NT2/D1 (cell line): ENCODE measurements around the gene HS2ST1.
A peak's percentile ranks its signal among the peaks of the same experiment; 100 is the strongest.

ENCODE experiments used
- DNase-seq: peaks from one replicate; pipeline ENCODE4 v3.0.0-alpha.2; 2011; ENCODE audit warnings: low read depth, low spot score
- H3K27me3 ChIP-seq: 2 replicates; pipeline ENCODE4 v1.6.0; 2011; ENCODE audit warnings: mild to moderate bottlenecking; ENCODE audit not compliant: insufficient read length, insufficient read depth
- H3K36me3 ChIP-seq: 2 replicates; pipeline ENCODE4 v1.6.1; 2011; ENCODE audit warnings: mild to moderate bottlenecking, low read length, mixed read lengths; ENCODE audit not compliant: insufficient read depth, insufficient read length
- H3K4me1 ChIP-seq: 2 replicates; pipeline ENCODE4 v1.5.1; 2011; ENCODE audit not compliant: insufficient read depth, insufficient read length
- H3K4me3 ChIP-seq: 2 replicates; pipeline ENCODE4 v1.5.1; 2011; ENCODE audit warnings: low read depth; ENCODE audit not compliant: insufficient read length
- H3K9ac ChIP-seq: 2 replicates; pipeline ENCODE4 v1.6.0; 2011; ENCODE audit warnings: low read depth; ENCODE audit not compliant: insufficient read length
- H3K9me3 ChIP-seq: 2 replicates; pipeline ENCODE4 v1.5.1; 2011; ENCODE audit warnings: mild to moderate bottlenecking, low read length; ENCODE audit not compliant: insufficient read depth
- SUZ12 ChIP-seq: IDR thresholded peaks from 2 replicates; pipeline ENCODE4 v1.6.1; 2011; ENCODE audit not compliant: insufficient read length, insufficient read depth; ENCODE audit errors: extremely low read depth
- YY1 ChIP-seq: IDR thresholded peaks from 2 replicates; pipeline ENCODE4 v1.6.1; 2011; ENCODE audit not compliant: insufficient read length, insufficient read depth
- ZNF274 ChIP-seq: IDR thresholded peaks from 2 replicates; pipeline ENCODE4 v1.6.1; 2011; ENCODE audit warnings: mild to moderate bottlenecking, low read depth, low read length

The HS2ST1 gene

DNA sequence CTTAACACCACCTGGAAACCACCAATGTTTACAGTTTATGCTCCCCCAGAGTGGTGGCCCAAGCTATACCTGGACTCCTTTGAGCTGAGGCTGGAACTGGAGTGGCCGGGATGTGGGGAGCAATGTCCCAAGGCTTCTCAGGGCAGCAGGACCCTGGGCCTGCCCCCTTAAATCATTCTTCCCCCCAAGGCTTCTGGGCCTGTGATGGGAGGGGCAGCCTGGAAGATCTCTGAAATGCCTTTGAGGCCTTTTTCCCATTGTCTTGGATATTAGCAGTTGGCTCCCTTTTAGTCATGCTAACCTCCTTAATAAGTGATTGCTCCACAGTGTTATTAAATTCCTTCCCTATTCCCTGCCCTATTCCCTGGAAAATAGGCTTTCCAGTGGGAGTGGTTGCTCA is 185.8 kb downstream of the HS2ST1 start:
- Histone ChIP-seq H3K9me3 (0 out of 2 replicates have a peak, but pooled peaks cover 11% of the 10 kb centered on the region), H3K4me1 (no peaks in the 10 kb centered on the region), H3K9ac (no peak overlapping the region), H3K27me3 (no peaks in the 10 kb centered on the region), H3K4me3 (no peak overlapping the region), H3K36me3 (no peaks in the 10 kb centered on the region)
- no peak for TF ChIP-seq SUZ12
- no peak for TF ChIP-seq YY1
- TF ChIP-seq ZNF274: no peak
- DNase-seq: peak; percentile 70

DNA sequence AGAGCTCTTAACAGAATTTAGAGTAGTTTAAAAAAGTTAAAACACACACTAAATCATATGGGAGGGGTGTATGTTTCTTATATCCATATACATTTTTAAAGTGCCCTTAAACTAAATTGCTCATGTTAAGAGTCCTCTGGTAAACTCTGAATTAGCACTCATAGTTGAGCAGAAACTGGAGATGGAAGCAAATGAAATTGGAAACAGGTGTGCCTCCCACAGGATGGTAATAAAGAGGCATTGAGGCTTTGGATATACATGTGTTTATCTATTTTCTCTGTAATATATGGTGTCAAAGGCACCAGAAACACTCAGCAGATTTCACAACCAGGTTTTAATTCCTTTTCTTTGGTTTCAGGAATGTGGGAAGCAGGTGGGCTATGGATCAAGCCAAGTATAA is 188.6 kb downstream of the HS2ST1 start:
- no peaks in the 10 kb centered on the region for H3K36me3 ChIP-seq
- TF ChIP-seq ZNF274 (no peak), YY1 (no peak), SUZ12 (no peak)

DNA sequence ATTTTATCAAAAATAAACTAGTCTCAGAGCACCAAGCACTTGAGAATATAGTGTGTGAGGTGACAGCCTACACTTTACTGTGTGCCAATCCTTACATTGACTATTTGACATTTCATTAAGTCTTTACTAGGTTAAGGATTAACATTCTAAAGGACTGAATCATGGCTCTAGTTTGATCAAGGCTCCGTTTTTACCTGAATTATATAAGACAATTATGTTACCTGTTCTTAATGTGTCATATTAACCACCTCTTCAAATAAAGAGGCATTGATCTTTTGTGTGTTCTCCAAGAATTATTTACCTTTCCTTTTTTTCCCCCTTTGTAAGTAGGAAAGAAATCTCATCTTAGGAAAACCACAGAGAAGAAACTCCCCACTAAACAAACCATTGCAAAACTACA is 189.7 kb downstream of the HS2ST1 start:
- no peak for TF ChIP-seq ZNF274
- no peak for TF ChIP-seq SUZ12
- no peak for TF ChIP-seq YY1
- Histone ChIP-seq H3K27me3 (no peaks in the 10 kb centered on the region), H3K36me3 (no peaks in the 10 kb centered on the region), H3K4me3 (no peak overlapping the region), H3K9me3 (0 out of 2 replicates have a peak, but pooled peaks cover 10% of the 10 kb centered on the region), H3K4me1 (no peaks in the 10 kb centered on the region), H3K9ac (no peak overlapping the region)
- no peak for DNase-seq

More for the DNA sequence above, 188.6 kb downstream of the HS2ST1 start:
- H3K4me3 ChIP-seq: no peak overlapping the region
- DNase-seq: no peak
- no peaks in the 10 kb centered on the region for H3K27me3 ChIP-seq
- H3K4me1 ChIP-seq: no peaks in the 10 kb centered on the region
- no peak overlapping the region for H3K9ac ChIP-seq
- 0 out of 2 replicates have a peak, but pooled peaks cover 11% of the 10 kb centered on the region for H3K9me3 ChIP-seq

DNA sequence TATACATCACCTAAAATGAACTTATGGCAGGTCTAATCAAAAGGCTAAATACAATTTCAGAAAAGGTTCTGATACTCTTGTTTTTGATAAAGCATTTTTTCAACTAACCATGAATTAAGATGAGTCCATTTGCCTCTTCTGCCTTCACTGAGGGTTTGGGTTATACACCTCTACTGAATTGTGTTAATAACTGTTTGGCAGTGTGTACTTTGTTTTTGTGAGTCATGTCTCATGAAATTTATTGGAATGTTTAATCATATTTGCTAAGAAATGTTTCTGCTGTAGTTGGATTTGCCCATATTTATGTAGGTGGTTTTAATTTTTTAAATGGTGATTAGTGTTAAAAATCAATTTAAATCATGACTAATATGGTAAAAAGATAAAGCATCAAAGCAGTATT is 190.5 kb downstream of the HS2ST1 start:
- H3K27me3 ChIP-seq: no peaks in the 10 kb centered on the region
- no peaks in the 10 kb centered on the region for H3K4me1 ChIP-seq
- no peak overlapping the region for H3K9ac ChIP-seq
- H3K4me3 ChIP-seq: no peak overlapping the region
- H3K36me3 ChIP-seq: no peaks in the 10 kb centered on the region
- no peak for TF ChIP-seq ZNF274
- TF ChIP-seq YY1: no peak
- no peak for TF ChIP-seq SUZ12
- 0 out of 2 replicates have a peak, but pooled peaks cover 7% of the 10 kb centered on the region for H3K9me3 ChIP-seq
- DNase-seq: no peak

DNA sequence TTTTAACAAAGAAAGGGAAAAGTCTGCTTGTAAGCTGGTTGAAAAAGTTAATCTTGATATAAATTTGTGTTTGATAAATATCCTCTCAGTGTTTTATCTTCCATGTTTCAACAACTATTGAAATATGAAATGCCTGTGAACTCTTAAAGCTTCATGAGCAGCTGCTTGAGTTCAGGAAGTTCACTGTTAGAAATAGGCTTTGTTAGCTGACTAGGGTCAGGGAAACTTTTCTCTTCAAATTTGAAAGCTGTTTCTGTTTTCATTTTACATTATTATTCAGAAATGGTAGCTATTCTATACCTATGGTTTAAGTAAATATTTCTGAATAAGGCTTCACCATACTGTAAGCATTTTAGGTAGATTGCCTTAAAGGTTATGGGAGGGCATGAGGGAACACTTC is 191.7 kb downstream of the HS2ST1 start:
- Histone ChIP-seq H3K36me3 (no peaks in the 10 kb centered on the region), H3K4me3 (no peak overlapping the region), H3K27me3 (no peaks in the 10 kb centered on the region), H3K9ac (no peak overlapping the region), H3K4me1 (no peaks in the 10 kb centered on the region), H3K9me3 (0 out of 2 replicates have a peak, but pooled peaks cover 7% of the 10 kb centered on the region)
- DNase-seq: no peak
- no peak for TF ChIP-seq SUZ12
- no peak for TF ChIP-seq ZNF274
- TF ChIP-seq YY1: no peak

DNA sequence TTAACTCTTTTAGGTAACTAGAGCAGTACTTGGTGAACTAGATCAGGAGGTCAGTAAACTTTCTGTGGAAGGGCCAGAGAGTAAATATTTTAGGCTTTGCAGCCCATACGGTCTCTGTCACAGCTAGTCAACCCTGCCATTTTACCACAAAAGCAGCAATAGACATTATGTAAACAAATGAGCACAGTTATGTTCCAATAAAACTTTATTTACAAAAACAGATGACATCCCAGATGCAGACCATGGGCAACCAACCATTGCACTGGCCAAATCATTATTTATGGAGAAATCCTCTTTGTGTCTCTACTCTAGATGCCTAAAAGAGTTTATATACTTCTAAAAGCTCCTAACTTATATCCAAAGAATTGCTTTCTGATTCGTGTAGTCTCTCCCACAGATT is 192.4 kb downstream of the HS2ST1 start:
- Histone ChIP-seq H3K9ac (no peak overlapping the region), H3K9me3 (no peaks in the 10 kb centered on the region), H3K36me3 (no peaks in the 10 kb centered on the region), H3K4me1 (no peaks in the 10 kb centered on the region), H3K27me3 (no peaks in the 10 kb centered on the region), H3K4me3 (no peak overlapping the region)
- no peak for DNase-seq
- TF ChIP-seq YY1 (no peak), SUZ12 (no peak), ZNF274 (no peak)

DNA sequence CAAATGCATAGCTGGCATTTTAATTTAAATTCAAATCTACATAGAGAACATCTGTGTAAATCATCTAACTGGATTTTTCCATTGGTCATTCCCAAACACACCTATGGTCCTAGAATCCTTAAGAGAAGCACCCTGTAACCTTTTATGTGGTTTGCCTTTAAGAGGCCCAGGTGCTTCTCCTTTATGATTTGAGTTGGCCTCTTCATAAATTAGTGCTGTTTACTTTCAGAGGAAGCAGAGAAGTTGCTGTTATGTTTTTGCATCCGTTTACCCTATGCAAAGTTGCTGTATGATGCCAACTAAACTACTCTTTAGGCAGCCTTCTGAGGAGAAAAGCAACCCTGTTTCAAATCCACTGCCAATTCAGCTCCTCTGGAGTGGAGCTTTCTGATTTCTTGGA is 193.8 kb downstream of the HS2ST1 start:
- H3K36me3 ChIP-seq: no peaks in the 10 kb centered on the region
- TF ChIP-seq ZNF274 (no peak), YY1 (no peak), SUZ12 (no peak)
- H3K4me1 ChIP-seq: no peaks in the 10 kb centered on the region
- H3K9me3 ChIP-seq: no peaks in the 10 kb centered on the region
- H3K27me3 ChIP-seq: no peaks in the 10 kb centered on the region
- H3K4me3 ChIP-seq: no peak overlapping the region
- no peak overlapping the region for H3K9ac ChIP-seq
- DNase-seq: no peak
